ENCODE results near the gene AMDHD1.
"Not testable (repeated sequence)": the region's sequence is repeated elsewhere in the genome, so short reads cannot be mapped to it uniquely, and the experiment has no call there.

AMDHD1 gene

GRCh38 chr12:95966287-95966870 lies 23.2 kb downstream of the AMDHD1 start:
- DNase-seq (ENCODE audit: low spot score): no peak

DNA sequence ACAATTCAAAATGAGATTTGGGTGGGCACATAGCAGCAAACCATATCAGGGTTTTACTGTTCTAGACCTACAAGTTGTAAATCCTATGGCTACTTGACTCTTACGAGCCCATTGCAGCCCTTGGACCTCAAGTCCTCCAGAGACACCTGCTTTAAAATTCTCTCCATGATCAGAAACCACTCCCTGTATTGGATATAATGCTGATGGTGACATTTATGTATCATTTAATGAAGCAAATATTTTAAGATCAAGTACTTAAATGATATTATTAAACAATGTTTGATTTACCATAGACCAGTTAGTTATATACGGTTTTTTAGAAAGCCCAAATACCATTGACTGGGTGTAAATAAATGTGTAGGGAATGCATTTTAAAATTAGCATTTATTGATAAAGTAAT lies 24.2 kb downstream of the AMDHD1 start:
- DNase-seq (ENCODE audit: low spot score): no peak

DNA sequence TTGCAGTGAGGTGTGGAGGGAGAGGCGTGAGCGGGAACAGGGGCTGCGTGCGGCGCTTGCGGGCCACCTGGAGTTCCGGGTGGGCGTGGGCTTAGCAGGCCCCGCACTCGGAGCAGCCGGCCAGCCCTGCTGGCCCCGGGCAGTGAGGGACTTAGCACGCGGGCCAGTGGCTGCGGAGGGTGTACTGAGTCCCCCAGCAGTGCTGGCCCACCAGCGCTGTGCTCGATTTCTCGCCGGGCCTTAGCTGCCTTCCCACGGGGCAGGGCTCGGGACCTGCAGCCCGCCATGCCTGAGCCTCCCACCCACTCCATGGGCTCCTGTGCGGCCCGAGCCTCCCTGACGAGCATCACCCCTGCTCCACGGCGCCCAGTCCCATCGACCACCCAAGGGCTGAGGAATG lies 26.0 kb downstream of the AMDHD1 start:
- DNase-seq (ENCODE audit: low spot score): not testable (repeated sequence)

DNA sequence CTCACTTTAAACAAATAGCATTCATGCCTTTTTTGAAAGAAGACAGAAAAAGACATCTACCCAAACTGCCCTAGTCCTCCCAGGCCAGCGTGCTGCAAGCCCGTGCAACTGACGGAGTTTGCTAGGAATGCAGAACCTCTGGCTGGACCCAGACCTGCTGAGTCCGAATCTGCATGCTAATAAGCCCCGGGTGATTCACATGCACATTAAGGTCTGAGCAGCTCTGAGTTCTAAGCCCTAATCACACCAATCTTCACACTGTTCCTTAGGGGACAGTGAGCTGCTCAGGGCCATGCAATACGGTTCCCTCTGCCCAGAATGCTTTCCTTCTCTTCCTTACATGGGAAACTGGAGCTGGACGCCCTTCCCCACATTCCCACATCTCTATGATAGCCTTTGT lies 27.8 kb downstream of the AMDHD1 start:
- no peak for DNase-seq (ENCODE audit: low spot score)

GRCh38 chr12:95972832-95973456 lies 29.8 kb downstream of the AMDHD1 start:
- DNase-seq (ENCODE audit: low spot score): no peak

- DNase-seq (ENCODE audit: low spot score): no peak
Observed at GRCh38 chr12:95974358-95974757, 31.2 kb downstream of the AMDHD1 start.

DNA sequence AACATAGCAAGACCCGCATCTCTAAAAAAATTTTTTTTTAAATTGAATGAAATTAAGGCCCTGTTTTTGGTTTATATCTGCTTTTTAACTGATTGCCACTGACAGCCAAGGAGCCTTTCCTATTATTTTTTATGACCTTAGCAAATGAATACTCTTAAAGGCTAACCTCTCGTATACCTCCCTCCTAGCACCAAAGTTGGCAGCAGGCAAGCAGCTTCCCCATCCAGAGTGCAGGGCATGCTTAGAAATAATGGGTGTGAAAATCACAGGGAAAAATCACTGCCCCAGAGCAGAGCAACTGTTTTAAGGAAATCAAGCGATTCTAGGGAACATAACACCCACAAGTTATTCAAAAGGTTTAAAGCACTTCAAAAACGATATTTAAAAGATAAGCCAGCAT lies 32.4 kb downstream of the AMDHD1 start:
- no peak for DNase-seq (ENCODE audit: low spot score)

DNA sequence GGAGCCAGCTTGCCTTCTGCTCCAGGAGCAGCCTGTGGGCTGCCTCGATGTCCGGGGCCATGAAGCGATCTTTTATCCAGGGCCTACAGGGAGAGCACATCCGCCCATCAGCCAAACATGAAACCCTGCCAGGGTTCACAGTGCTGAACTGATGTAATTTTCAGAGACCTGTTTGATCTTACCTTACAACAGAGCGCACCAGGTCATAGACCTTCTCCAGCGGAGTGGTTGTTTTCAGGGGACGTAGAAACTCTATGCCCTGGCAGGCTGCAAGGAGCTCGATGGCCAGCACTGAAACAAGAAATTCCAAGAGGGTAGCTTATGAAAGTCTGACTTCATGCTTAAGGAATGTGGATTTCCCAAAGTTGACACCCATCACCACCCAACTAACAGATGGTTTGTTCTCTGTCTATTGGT lies 33.3 kb downstream of the AMDHD1 start:
- DNase-seq (ENCODE audit: low spot score): no peak

- DNase-seq (ENCODE audit: low spot score): no peak
Observed at GRCh38 chr12:95977764-95978305, 34.7 kb downstream of the AMDHD1 start.

GRCh38 chr12:95978351-95978750 lies 35.2 kb downstream of the AMDHD1 start:
- DNase-seq (ENCODE audit: low spot score): no peak

GRCh38 chr12:95978774-95979173 lies 35.6 kb downstream of the AMDHD1 start:
- no peak for DNase-seq (ENCODE audit: low spot score)

GRCh38 chr12:95980437-95980836 lies 37.3 kb downstream of the AMDHD1 start:
- DNase-seq (ENCODE audit: low spot score): no peak

DNA sequence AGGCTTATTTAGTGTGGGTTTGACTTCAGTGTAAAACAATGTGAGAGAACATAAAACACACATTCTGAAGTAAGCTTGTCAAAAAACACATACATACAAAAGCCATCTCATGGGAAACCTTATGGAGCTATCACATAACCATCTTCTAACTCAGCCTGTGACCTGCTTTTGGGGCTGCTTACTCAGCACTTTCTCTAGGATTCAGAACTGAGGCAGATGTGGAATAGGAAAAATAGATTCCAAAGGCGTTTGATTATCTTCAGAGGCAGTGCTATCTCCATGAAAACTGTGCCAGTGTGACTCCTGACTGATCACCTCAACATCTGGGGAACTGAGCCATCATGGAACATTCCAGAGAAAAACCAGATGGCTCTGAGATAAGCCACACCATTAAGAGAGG lies 39.5 kb downstream of the AMDHD1 start:
- DNase-seq (ENCODE audit: low spot score): no peak

GRCh38 chr12:95984682-95985081 lies 41.6 kb downstream of the AMDHD1 start:
- no peak for DNase-seq (ENCODE audit: low spot score)

DNA sequence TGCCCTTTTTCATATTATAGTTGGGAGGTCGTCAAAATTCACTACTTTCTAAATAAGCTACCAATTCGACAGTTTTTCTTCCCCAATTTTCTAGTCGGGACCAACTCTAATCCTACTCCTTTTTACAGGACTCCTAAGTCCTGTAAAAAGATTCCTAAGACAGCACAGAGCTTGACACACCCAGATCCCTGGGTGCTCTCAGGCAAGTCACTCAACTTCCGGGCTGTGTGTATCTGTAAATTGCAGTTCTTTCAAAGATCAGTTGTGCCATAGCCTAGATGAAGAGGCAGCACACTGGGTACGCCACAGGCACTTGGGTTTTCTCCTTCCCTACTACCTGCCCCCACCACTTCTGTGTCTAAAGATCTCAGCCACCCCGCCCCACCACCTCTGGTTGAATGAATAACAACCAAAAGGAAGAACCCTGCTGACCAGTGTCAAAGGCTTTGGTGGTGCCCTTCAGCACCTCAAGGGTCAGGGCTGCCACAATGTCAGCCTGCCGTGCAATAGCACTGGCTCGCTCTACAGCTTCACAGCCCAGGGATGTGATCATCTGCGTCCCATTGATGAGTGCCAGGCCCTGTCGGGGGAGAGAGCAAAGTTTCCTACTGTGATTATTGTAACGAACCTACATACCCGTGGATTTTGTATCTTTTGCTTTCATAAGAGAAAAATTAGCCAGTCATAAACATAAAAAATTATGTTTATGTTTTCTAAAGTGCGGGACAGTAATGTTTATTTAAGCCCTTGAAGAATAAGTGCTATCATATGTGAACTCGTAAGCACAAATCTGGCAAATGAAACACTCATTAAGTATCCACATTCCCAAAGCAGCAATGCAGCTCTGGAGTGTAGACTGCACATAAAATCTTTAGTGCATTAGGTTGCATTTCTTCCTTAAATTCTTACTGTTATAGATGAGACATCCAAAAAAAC lies 43.8 kb downstream of the AMDHD1 start:
- no peak for DNase-seq (ENCODE audit: low spot score)

GRCh38 chr12:95988506-95989275 lies 45.6 kb downstream of the AMDHD1 start:
- DNase-seq (ENCODE audit: low spot score): no peak

- DNase-seq (ENCODE audit: low spot score): no peak
Observed at GRCh38 chr12:95989504-95990123, 46.5 kb downstream of the AMDHD1 start.

- DNase-seq (ENCODE audit: low spot score): no peak
Observed at GRCh38 chr12:95990136-95990535, 47.0 kb downstream of the AMDHD1 start.

- no peak for DNase-seq (ENCODE audit: low spot score)
Observed at GRCh38 chr12:95993907-95994306, 50.8 kb downstream of the AMDHD1 start.

DNA sequence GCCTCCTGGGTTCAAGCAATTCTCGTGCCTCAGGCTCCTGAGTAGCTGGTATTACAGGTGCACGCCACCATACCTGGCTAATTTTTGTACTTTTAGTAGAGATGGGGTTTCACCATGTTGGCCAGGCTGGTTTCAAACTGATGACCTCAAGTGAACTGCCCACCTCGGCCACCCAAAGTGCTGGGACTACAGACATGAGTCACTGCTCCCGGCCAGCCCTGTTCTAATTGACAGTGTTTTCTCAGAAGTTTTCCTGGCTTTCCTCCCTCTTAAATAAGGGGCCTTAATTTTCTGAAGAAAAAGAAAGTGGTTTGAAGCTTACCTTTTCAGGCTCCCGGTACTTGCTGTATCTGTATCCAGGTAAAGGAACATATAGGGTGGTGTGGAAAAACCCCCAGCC lies 51.3 kb downstream of the AMDHD1 start:
- no peak for DNase-seq (ENCODE audit: low spot score)

GRCh38 chr12:95995238-95996031 lies 52.3 kb downstream of the AMDHD1 start:
- DNase-seq (ENCODE audit: low spot score): no peak

Measured in RKO (cell line).